Trophoblast cell (in vitro differentiated cells and primary cell): ENCODE measurements around the gene LDB2.

Source experiments
- DNase-seq, 2 donors: peaks; one replicate each; pipeline ENCODE4 v3.0.0-alpha.2; 2016
- H2AFZ ChIP-seq: 2 replicates; pipeline ENCODE4 v1.6.1; 2013; ENCODE audit warnings: low read length, moderate library complexity, mild to moderate bottlenecking; ENCODE audit not compliant: insufficient read depth, poor library complexity
- H2AK5ac ChIP-seq: 2 replicates; pipeline ENCODE4 v1.6.1; 2013; ENCODE audit warnings: mild to moderate bottlenecking, low read length
- H2BK120ac ChIP-seq: 2 replicates; pipeline ENCODE4 v1.6.1; 2013; ENCODE audit warnings: low read length, mild to moderate bottlenecking, moderate library complexity; ENCODE audit not compliant: insufficient read depth, poor library complexity
- H2BK12ac ChIP-seq: 2 replicates; pipeline ENCODE4 v1.6.1; 2013; ENCODE audit warnings: mild to moderate bottlenecking, low read length, moderate library complexity
- H2BK5ac ChIP-seq: 2 replicates; pipeline ENCODE4 v1.6.1; 2013; ENCODE audit warnings: low read length, low read depth, moderate library complexity, mild to moderate bottlenecking; ENCODE audit not compliant: poor library complexity
- H3K14ac ChIP-seq: 2 replicates; pipeline ENCODE4 v1.6.1; 2013; ENCODE audit warnings: mild to moderate bottlenecking, low read length
- H3K18ac ChIP-seq: 2 replicates; pipeline ENCODE4 v1.6.1; 2013; ENCODE audit warnings: mild to moderate bottlenecking, low read length
- H3K23ac ChIP-seq: 2 replicates; pipeline ENCODE4 v1.6.1; 2013; ENCODE audit warnings: low read length
- H3K27ac ChIP-seq: 2 replicates; pipeline ENCODE4 v1.5.1; 2013; ENCODE audit warnings: low read depth, mild to moderate bottlenecking, inconsistent platforms, low read length, moderate library complexity
- H3K27me3 ChIP-seq: 2 replicates; pipeline ENCODE4 v1.6.1; 2013; ENCODE audit warnings: inconsistent platforms, mild to moderate bottlenecking, low read length, moderate library complexity; ENCODE audit not compliant: insufficient read depth
- H3K36me3 ChIP-seq, 2 experiments: 1 replicate in 1 of 2; 2 replicates in 1 of 2; pipeline ENCODE4 v1.6.1; 2013; ENCODE audit warnings: low read length in 2 of 2, mild to moderate bottlenecking in 2 of 2, moderate library complexity in 1 of 2; ENCODE audit not compliant: insufficient read depth in 2 of 2, control insufficient read depth in 1 of 2
- H3K4ac ChIP-seq: 2 replicates; pipeline ENCODE4 v1.6.1; 2013; ENCODE audit warnings: low read depth, mild to moderate bottlenecking, low read length, moderate library complexity
- H3K4me1 ChIP-seq, 2 experiments: 1 replicate in 1 of 2; 2 replicates in 1 of 2; pipeline ENCODE4 v1.6.1; 2013; ENCODE audit warnings: low read length in 2 of 2, mild to moderate bottlenecking in 2 of 2, moderate library complexity in 1 of 2; ENCODE audit not compliant: insufficient read depth in 2 of 2, control insufficient read depth in 1 of 2
- H3K4me2 ChIP-seq: 2 replicates; pipeline ENCODE4 v1.6.1; 2013; ENCODE audit warnings: inconsistent platforms, mild to moderate bottlenecking, low read length, moderate library complexity
- H3K4me3 ChIP-seq: 2 replicates; pipeline ENCODE4 v1.5.1; 2013; ENCODE audit warnings: mild to moderate bottlenecking, low read depth, low read length, inconsistent platforms
- H3K79me1 ChIP-seq: one replicate; pipeline ENCODE4 v1.6.1; 2013; ENCODE audit warnings: low read length
- H3K79me2 ChIP-seq: 2 replicates; pipeline ENCODE4 v1.6.1; 2013; ENCODE audit warnings: low read length, mild to moderate bottlenecking; ENCODE audit not compliant: control insufficient read depth, insufficient read depth, poor library complexity
- H3K9ac ChIP-seq: 2 replicates; pipeline ENCODE4 v1.6.1; 2013; ENCODE audit warnings: mild to moderate bottlenecking, low read length
- H3K9me3 ChIP-seq: 2 replicates; pipeline ENCODE4 v1.6.1; 2013; ENCODE audit warnings: low read depth, mild to moderate bottlenecking, control low read depth, inconsistent platforms, low read length; ENCODE audit not compliant: insufficient read depth
- H4K12ac ChIP-seq: 2 replicates; pipeline ENCODE4 v1.6.1; 2013; ENCODE audit warnings: low read depth, mild to moderate bottlenecking, low read length, moderate library complexity
- H4K8ac ChIP-seq: 2 replicates; pipeline ENCODE4 v1.6.1; 2013; ENCODE audit warnings: low read depth, mild to moderate bottlenecking, low read length, moderate library complexity
- H4K91ac ChIP-seq: one replicate; pipeline ENCODE4 v1.6.1; 2013; ENCODE audit warnings: low read depth, mild to moderate bottlenecking, low read length, moderate library complexity
- WGBS: extraction: QIAGEN DNeasy Blood & Tissue Kit; methylation state at CpG from one replicate; pipeline ENCODE4 v1.1.7; 2013; ENCODE audit warnings: missing lambda C conversion rate; ENCODE audit not compliant: insufficient read length, insufficient coverage; ENCODE audit errors: extremely low coverage; 5-methylcytosine and 5-hydroxymethylcytosine counted together

The LDB2 gene

DNA sequence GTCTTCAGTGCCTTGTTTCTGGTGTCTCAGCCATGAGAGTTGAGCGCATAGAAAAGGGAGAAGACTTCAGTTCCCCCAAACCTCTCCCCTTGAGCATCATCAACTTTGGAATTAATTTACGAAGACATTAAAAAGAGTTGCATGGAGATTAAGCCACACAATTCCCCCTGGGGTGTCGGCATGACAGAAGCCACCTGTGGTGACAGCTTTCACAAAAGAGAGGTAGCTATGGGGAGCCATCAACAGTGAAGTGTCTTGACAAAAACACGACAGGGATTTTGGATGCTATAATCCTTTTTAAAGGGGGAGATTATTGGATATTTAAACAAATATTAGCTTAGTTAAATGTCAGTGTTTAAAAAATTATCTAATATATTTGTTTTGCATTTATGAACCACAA lies 307.6 kb downstream of the LDB2 start:
- H2AFZ ChIP-seq = no peak overlapping the region
- H3K4ac ChIP-seq = no peak overlapping the region
- H3K9me3 ChIP-seq = no peaks in the 10 kb centered on the region
- H3K4me3 ChIP-seq = no peak overlapping the region
- H3K79me1 ChIP-seq = no peaks in the 10 kb centered on the region
- DNase-seq = no peak
- H3K4me1 ChIP-seq = no peaks in the 10 kb centered on the region
- H2BK12ac ChIP-seq = no peak overlapping the region
- no peak overlapping the region for H3K9ac ChIP-seq
- H4K8ac ChIP-seq = no peak overlapping the region
- WGBS = no CpG with 5 or more reads among the region's 4 CpGs
- no peak overlapping the region for H3K27ac ChIP-seq
- no peak overlapping the region for H2AK5ac ChIP-seq
- H3K36me3 ChIP-seq = no peaks in the 10 kb centered on the region
- H2BK120ac ChIP-seq = no peak overlapping the region
- no peaks in the 10 kb centered on the region for H3K79me2 ChIP-seq
- no peaks in the 10 kb centered on the region for H3K27me3 ChIP-seq
- no peak overlapping the region for H3K14ac ChIP-seq
- H3K18ac ChIP-seq = no peak overlapping the region
- H3K23ac ChIP-seq = no peak overlapping the region
- H4K12ac ChIP-seq = no peak overlapping the region
- H3K4me2 ChIP-seq = no peak overlapping the region
- no peak overlapping the region for H4K91ac ChIP-seq
- H2BK5ac ChIP-seq = no peak overlapping the region

GRCh38 chr4:16588651-16589050 lies 309.8 kb downstream of the LDB2 start:
- no peak overlapping the region for H3K4ac ChIP-seq
- H3K79me2 ChIP-seq = no peaks in the 10 kb centered on the region
- no CpG with 5 or more reads among the region's 6 CpGs for WGBS
- no peak overlapping the region for H2BK120ac ChIP-seq
- H3K9ac ChIP-seq = no peak overlapping the region
- no peaks in the 10 kb centered on the region for H3K27me3 ChIP-seq
- no peak overlapping the region for H4K12ac ChIP-seq
- H2AK5ac ChIP-seq = no peak overlapping the region
- H3K27ac ChIP-seq = no peak overlapping the region
- no peak overlapping the region for H3K14ac ChIP-seq
- no peaks in the 10 kb centered on the region for H3K4me1 ChIP-seq
- no peak overlapping the region for H4K8ac ChIP-seq
- H2BK12ac ChIP-seq = no peak overlapping the region
- no peak overlapping the region for H2AFZ ChIP-seq
- no peaks in the 10 kb centered on the region for H3K36me3 ChIP-seq
- DNase-seq = peak; percentile 51 to 71
- no peak overlapping the region for H2BK5ac ChIP-seq
- H3K18ac ChIP-seq = no peak overlapping the region
- no peaks in the 10 kb centered on the region for H3K79me1 ChIP-seq
- H4K91ac ChIP-seq = no peak overlapping the region
- no peak overlapping the region for H3K23ac ChIP-seq
- no peaks in the 10 kb centered on the region for H3K9me3 ChIP-seq
- no peak overlapping the region for H3K4me3 ChIP-seq
- no peak overlapping the region for H3K4me2 ChIP-seq

- Histone ChIP-seq H3K9me3 (no peaks in the 10 kb centered on the region), H2AFZ (no peak overlapping the region), H3K27ac (no peak overlapping the region), H2BK12ac (no peak overlapping the region), H3K18ac (no peak overlapping the region), H3K27me3 (no peaks in the 10 kb centered on the region), H2AK5ac (no peak overlapping the region), H3K79me2 (no peaks in the 10 kb centered on the region), H4K91ac (no peak overlapping the region), H2BK5ac (no peak overlapping the region), H3K36me3 (no peaks in the 10 kb centered on the region), H3K4ac (no peak overlapping the region), H3K4me1 (no peaks in the 10 kb centered on the region), H3K79me1 (no peaks in the 10 kb centered on the region), H3K9ac (no peak overlapping the region), H4K8ac (no peak overlapping the region), H3K4me2 (no peak overlapping the region), H2BK120ac (no peak overlapping the region), H3K4me3 (no peak overlapping the region), H4K12ac (no peak overlapping the region), H3K14ac (no peak overlapping the region), H3K23ac (no peak overlapping the region)
- no peak for DNase-seq
- WGBS = no CpG with 5 or more reads among the region's 1 CpG
Measured at GRCh38 chr4:16588149-16588548, 310.3 kb downstream of the LDB2 start.

DNA sequence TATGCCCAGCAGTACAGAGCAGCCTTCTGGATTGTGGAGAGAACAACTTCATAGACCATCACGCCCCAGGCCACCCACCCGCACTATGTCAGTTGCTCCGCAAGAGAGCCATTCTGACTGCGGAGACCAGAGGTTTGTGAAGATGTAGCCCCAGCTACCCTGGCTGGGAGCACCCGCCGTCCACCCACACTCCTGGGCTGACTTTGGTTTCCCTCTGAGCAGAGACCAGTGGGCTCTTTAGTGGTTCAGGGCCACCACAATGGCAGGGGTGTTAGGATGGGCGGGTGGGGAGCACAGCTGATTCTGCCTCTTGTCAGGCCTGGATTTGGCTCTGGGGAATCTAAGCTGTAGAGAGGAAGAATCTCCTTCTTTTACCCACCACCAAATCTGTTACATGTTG lies 313.4 kb downstream of the LDB2 start:
- Histone ChIP-seq H3K36me3 (no peaks in the 10 kb centered on the region), H2AK5ac (no peak overlapping the region), H2BK120ac (no peak overlapping the region), H3K4me1 (no peaks in the 10 kb centered on the region), H3K4ac (no peak overlapping the region), H2BK5ac (no peak overlapping the region), H3K27ac (no peak overlapping the region), H3K4me3 (no peak overlapping the region), H3K27me3 (no peaks in the 10 kb centered on the region), H4K91ac (no peak overlapping the region), H3K14ac (no peak overlapping the region), H3K79me1 (no peaks in the 10 kb centered on the region), H3K4me2 (no peak overlapping the region), H4K8ac (no peak overlapping the region), H2BK12ac (no peak overlapping the region), H3K9me3 (peaks cover 1% of the 10 kb centered on the region), H3K18ac (no peak overlapping the region), H2AFZ (no peak overlapping the region), H3K79me2 (no peaks in the 10 kb centered on the region), H3K23ac (no peak overlapping the region), H3K9ac (no peak overlapping the region), H4K12ac (no peak overlapping the region)
- no CpG with 5 or more reads among the region's 7 CpGs for WGBS
- DNase-seq = no peak
